NCI-H748 (cell line): Measurements from ENCODE around the gene FOXC1.

Source experiments
- DNase-seq: peaks from one replicate; lab custom pipeline; 2025; ENCODE audit not compliant: unreplicated experiment; lab: John Stamatoyannopoulos, UW

Gene FOXC1

GRCh38 chr6:1611572-1612298 is 2.0 kb downstream of the FOXC1 start:
- DNase-seq, result peak; percentile 74

- DNase-seq, result no peak
Measured at GRCh38 chr6:1612299-1612973, 2.7 kb downstream of the FOXC1 start.

DNA sequence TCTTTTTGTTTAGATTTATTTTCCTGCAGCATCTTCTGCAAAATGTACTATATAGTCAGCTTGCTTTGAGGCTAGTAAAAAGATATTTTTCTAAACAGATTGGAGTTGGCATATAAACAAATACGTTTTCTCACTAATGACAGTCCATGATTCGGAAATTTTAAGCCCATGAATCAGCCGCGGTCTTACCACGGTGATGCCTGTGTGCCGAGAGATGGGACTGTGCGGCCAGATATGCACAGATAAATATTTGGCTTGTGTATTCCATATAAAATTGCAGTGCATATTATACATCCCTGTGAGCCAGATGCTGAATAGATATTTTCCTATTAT is 3.2 kb downstream of the FOXC1 start:
- peak; percentile 35 for DNase-seq

GRCh38 chr6:1613346-1613687 is 3.6 kb downstream of the FOXC1 start:
- DNase-seq, result no peak

GRCh38 chr6:1613688-1614447 is 4.2 kb downstream of the FOXC1 start:
- DNase-seq, result peak; percentile 65

- peak; percentile 47 for DNase-seq
Measured at GRCh38 chr6:1614448-1615150, 4.9 kb downstream of the FOXC1 start.

GRCh38 chr6:1615151-1615852 is 5.6 kb downstream of the FOXC1 start:
- no peak for DNase-seq

- no peak for DNase-seq
Measured at GRCh38 chr6:1615853-1616420, 6.2 kb downstream of the FOXC1 start.

DNA sequence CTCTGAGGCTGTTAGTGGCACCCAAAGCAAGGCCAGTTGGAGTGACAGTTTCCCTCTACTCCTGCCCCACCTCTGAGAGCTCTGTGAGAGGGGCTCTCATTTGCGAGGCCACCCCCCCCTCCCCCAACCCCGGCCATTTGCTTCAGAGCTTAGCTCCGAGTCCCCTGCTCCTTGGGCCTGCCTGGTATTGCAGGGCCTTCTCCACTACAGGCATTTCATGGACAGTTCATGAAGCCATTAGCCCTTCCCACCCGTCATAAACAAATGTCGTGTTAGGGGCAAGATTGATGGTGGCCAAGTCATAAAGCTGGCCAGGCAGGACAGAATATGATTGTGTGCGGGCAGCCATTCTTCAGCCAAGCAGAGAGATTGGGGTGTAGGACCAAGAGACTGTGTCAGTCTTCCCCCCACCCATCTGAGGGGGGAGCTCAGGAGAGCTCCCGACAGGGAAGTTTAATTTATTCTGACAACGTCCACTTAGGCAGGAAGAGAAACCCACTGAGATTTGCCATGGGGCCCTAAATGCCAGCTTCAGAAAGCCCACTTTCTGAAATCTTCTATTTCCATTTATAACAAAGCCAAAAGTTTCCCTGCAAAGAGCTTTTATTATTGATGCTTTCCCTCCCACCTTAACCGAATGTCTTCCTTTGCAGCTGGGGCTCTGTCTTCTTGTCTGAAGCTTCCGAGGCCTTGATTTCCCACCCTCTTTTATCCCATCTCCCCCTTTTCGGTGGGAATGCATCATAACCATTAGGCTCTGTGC is 7.2 kb downstream of the FOXC1 start:
- DNase-seq, result no peak

DNA sequence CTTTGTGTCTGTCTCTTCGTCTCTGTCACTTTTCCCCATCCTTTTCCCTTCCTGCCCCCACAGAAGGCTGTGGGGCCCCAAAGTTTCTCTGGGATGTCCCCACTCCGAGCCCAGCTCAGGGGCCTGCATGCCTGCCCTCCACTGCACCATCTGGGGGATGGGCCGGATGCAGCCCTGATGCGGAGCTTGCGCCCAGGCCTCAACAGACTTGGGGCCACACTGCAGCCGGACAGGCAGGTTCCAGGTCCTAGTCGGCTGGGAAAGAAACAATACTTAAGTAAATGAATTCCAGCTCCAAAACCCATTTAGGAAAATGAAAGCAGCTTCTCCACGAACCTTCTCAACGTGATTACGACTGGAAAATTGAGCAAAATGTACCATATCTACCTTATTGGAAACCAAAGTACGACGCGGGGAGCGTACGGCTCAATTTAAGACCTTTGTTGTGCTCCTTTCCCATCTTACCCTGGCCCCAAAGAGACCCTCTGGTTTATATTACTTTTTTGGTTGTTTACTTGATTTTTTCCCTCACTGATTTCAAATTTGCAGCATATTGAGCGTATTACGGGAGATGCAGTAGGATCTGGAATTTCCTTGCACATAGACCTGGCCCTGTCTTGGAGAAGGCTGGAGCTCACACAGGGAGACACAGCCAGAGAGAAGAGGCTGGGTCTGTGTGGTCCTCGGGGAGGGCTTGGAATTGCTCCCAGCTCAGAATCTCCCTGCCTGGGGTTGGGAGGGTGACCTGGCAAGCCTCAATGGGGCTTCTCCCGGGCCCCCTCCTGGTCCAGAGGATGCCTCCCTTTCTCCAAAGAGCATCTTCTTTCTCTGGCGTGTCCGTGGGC is 8.0 kb downstream of the FOXC1 start:
- no peak for DNase-seq

DNA sequence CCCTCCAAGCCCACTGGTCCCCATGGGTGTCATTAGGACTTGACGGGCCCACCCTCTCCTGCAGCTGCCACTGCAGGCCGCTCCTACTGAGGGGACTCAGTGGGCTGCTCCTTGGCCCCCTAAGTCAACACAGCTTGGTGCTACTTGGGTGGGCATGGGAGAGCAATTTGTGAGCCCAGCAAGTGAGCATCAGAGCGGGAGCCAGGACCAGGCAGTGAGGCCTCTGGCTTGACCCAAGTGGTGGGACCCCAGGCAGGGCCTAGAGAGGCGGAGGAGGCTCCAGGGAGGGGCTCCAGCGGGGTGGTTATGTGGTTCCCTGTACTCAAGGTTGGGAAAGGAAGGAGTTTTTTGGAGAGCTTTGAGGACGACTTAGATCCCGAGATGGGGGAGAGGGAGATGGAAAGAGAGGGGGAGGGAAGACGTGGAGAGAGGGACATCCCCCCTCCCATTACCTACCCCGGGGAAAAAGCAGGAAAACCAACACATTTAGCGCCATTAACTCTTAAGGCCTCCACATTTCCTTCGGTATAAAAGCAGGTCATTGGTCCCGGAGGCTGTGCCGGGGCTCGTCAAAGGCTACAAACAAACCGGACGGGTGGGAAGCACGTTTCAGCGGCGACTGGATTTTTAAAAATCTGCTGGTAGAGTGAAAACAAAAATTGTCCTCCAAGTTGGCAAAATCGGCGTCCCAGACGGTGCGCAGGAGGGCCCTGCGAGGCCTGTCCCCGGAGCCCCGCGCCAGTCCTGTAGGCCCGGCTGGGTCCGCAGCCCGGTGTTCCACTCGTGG is 8.8 kb downstream of the FOXC1 start:
- DNase-seq, result no peak

GRCh38 chr6:1619098-1619672 is 9.5 kb downstream of the FOXC1 start:
- no peak for DNase-seq

- DNase-seq, result no peak
Measured at GRCh38 chr6:1619673-1620503, 10.2 kb downstream of the FOXC1 start.

- no peak for DNase-seq
Measured at GRCh38 chr6:1620504-1621069, 10.9 kb downstream of the FOXC1 start.

DNA sequence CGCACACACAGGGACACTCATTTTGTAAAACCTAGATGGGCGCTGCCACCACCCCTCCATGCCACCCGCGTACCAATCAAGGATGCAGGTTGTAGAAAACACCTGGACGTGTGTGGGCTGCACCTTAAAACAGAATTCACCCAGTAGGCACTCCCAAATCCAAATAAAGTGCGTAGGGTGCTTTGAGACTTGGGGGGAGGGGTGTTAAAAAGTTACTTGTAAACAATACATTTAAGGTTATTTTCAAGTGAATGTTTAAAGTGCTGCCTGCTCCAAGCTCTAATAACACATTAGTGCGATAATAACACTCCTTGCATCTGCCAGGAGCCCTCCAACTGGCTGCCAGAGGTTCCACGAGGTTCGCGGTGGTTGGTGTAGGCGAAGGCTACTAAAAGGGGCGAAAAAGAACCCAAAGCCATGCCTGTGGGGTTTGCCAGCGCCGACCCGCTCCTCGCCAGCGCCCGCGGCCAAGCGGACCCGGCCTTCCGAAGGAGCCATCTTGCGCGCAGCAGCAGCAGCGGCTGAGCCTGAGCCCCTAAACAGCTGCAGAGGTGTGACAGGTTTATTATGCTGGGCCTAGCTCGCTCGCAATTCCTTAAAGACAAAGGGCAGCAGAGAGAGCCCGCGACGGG is 11.5 kb downstream of the FOXC1 start:
- no peak for DNase-seq

GRCh38 chr6:1622220-1622850 is 12.6 kb downstream of the FOXC1 start:
- DNase-seq, result no peak
